CD8-positive, alpha-beta memory T cell (primary cell): ENCODE results near the gene POU6F1. TPM values are rescaled to one million over a fixed set of nuclear protein-coding genes. Genes with fewer than 3 reads are reported as not detected.

Experiments
- CTCF ChIA-PET: fragments of 350-600 bp; sonication (Branson Sonifier 250); formaldehyde crosslinking; loops from one replicate; lab custom pipeline; 2021; ENCODE audit warnings: antibody characterized with exemption; lab: Charles Lee
- POLR2A ChIA-PET: fragments of 350-600 bp; sonication (Branson Sonifier 250); formaldehyde crosslinking; loops from one replicate; lab custom pipeline; 2021; ENCODE audit warnings: antibody characterized with exemption; lab: Charles Lee
- DNase-seq, 5 donors: peaks; one replicate each; pipeline versions ENCODE4 v3.0.0 to v3.0.0-alpha.2; 2020 to 2022; ENCODE audit warnings: mixed read lengths in 1 of 5
- H3K27ac ChIP-seq: one replicate; pipeline ENCODE4 v1.7.0; 2013; ENCODE audit warnings: low read depth, mild to moderate bottlenecking, low read length, moderate library complexity
- H3K27me3 ChIP-seq: 2 replicates; pipeline ENCODE4 v1.7.0; 2013; ENCODE audit warnings: low read length, mild to moderate bottlenecking; ENCODE audit not compliant: insufficient read depth, poor library complexity, severe bottlenecking
- H3K36me3 ChIP-seq: 2 replicates; pipeline ENCODE4 v1.7.0; 2013; ENCODE audit warnings: mild to moderate bottlenecking, low read length, moderate library complexity; ENCODE audit not compliant: insufficient read depth
- H3K4me1 ChIP-seq: 2 replicates; pipeline ENCODE4 v1.7.0; 2013; ENCODE audit warnings: mild to moderate bottlenecking, low read length, moderate library complexity; ENCODE audit not compliant: insufficient read depth
- H3K4me3 ChIP-seq: 2 replicates; pipeline ENCODE4 v1.7.0; 2013; ENCODE audit warnings: mild to moderate bottlenecking, low read length
- H3K9me3 ChIP-seq: 2 replicates; pipeline ENCODE4 v1.7.0; 2013; ENCODE audit warnings: mild to moderate bottlenecking, low read length
- H3K27ac Mint-ChIP-seq, 8 donors: one replicate each; pipeline ENCODE4 v1.8.0; 2020 to 2021; ENCODE audit warnings: mixed read lengths in 8 of 8, mild to moderate bottlenecking in 6 of 8, inconsistent platforms in 3 of 8, moderate library complexity in 3 of 8
- H3K27me3 Mint-ChIP-seq, 2 donors: one replicate each; pipeline ENCODE4 v1.8.0; 2020 to 2021; ENCODE audit warnings: mixed read lengths in 2 of 2, mild to moderate bottlenecking in 1 of 2, moderate library complexity in 1 of 2
- H3K36me3 Mint-ChIP-seq, 3 donors: one replicate each; pipeline ENCODE4 v1.8.0; 2020 to 2021; ENCODE audit warnings: mixed read lengths in 3 of 3, inconsistent platforms in 1 of 3, mild to moderate bottlenecking in 1 of 3
- H3K4me1 Mint-ChIP-seq, 3 donors: one replicate each; pipeline ENCODE4 v1.8.0; 2020 to 2021; ENCODE audit warnings: mixed read lengths in 3 of 3, inconsistent platforms in 1 of 3, mild to moderate bottlenecking in 1 of 3
- H3K4me3 Mint-ChIP-seq, 7 donors: one replicate each; pipeline ENCODE4 v1.8.0; 2020 to 2021; ENCODE audit warnings: mixed read lengths in 7 of 7, mild to moderate bottlenecking in 6 of 7, moderate library complexity in 4 of 7, inconsistent platforms in 2 of 7
- H3K9me3 Mint-ChIP-seq, 5 donors: one replicate each; pipeline ENCODE4 v1.8.0; 2020 to 2022; ENCODE audit warnings: mixed read lengths in 5 of 5, mild to moderate bottlenecking in 3 of 5, moderate library complexity in 2 of 5, inconsistent platforms in 1 of 5
- polyA plus RNA-seq: library from polyadenylated mRNA; unstranded; fragments of 300-500 nt; fragmentation: Illumina TruSeq; gene quantifications from one replicate; pipeline ENCODE4 v1.2.3, GENCODE V29; 2021
- total RNA-seq, 2 experiments: library from RNA; stranded (reverse); gene quantifications; one replicate each; pipeline ENCODE4 v1.2.3, GENCODE V29; 2021

The POU6F1 gene
- total and polyA plus RNA-seq, 3 experiments from 2014 or later, result 2.2 to 15.4 (median 12.0) TPM

GRCh38 chr12:51150777-51151176 lies 67.1 kb downstream of the POU6F1 start:
- DNase-seq, result no peak
- CTCF ChIA-PET, result no interaction called here
- no peaks in the 10 kb centered on the region for H3K4me1 ChIP-seq
- H3K36me3 ChIP-seq, result no peaks in the 10 kb centered on the region
- Mint-ChIP-seq H3K27me3 (no peaks in the 10 kb centered on the region), H3K9me3 (no peaks in the 10 kb centered on the region), H3K27ac (peak overlapping the region in 1 of 8 donors; percentile 3), H3K36me3 (peaks cover 0 to 7% (median 0%) of the 10 kb centered on the region in 3 donors), H3K4me3 (no peak overlapping the region), H3K4me1 (peaks cover 30 to 48% (median 45%) of the 10 kb centered on the region in 3 donors)
- no peak overlapping the region for H3K4me3 ChIP-seq
- no peaks in the 10 kb centered on the region for H3K27me3 ChIP-seq
- no peak overlapping the region for H3K27ac ChIP-seq
- no peaks in the 10 kb centered on the region for H3K9me3 ChIP-seq
- POLR2A ChIA-PET, result no interaction called here

- Histone ChIP-seq H3K9me3 (no peaks in the 10 kb centered on the region), H3K4me1 (no peaks in the 10 kb centered on the region), H3K27ac (no peak overlapping the region), H3K4me3 (no peak overlapping the region), H3K36me3 (no peaks in the 10 kb centered on the region), H3K27me3 (no peaks in the 10 kb centered on the region)
- no peak for DNase-seq
- Mint-ChIP-seq H3K4me1 (peaks cover 30 to 56% (median 47%) of the 10 kb centered on the region in 3 donors), H3K27ac (peak overlapping the region in 1 of 8 donors; percentile 53), H3K27me3 (no peaks in the 10 kb centered on the region), H3K4me3 (no peak overlapping the region), H3K36me3 (peaks cover 0 to 21% (median 3%) of the 10 kb centered on the region in 3 donors), H3K9me3 (no peaks in the 10 kb centered on the region)
- POLR2A ChIA-PET, result no interaction called here
- CTCF ChIA-PET, result no interaction called here
Observed at GRCh38 chr12:51147309-51147708, 70.6 kb downstream of the POU6F1 start.

GRCh38 chr12:51139292-51139844 lies 78.5 kb downstream of the POU6F1 start:
- no peak for DNase-seq
- H3K4me3 ChIP-seq, result no peak overlapping the region
- Mint-ChIP-seq H3K36me3 (peaks cover 0 to 46% (median 6%) of the 10 kb centered on the region in 3 donors), H3K27me3 (no peaks in the 10 kb centered on the region), H3K9me3 (no peaks in the 10 kb centered on the region), H3K27ac (peak overlapping the region in 3 of 8 donors; percentile 17 to 79 (median 55)), H3K4me1 (peaks cover 4 to 13% (median 6%) of the 10 kb centered on the region in 3 donors), H3K4me3 (no peak overlapping the region)
- H3K36me3 ChIP-seq, result peaks cover 3% of the 10 kb centered on the region
- H3K4me1 ChIP-seq, result no peaks in the 10 kb centered on the region
- ChIA-PET CTCF (no interaction called here), POLR2A (no interaction called here)
- H3K9me3 ChIP-seq, result no peaks in the 10 kb centered on the region
- no peaks in the 10 kb centered on the region for H3K27me3 ChIP-seq
- H3K27ac ChIP-seq, result no peak overlapping the region

Other genes with a start within 250 kb of the POU6F1 start
- 10 to 100 TPM; 35.2 to 36.9 TPM for gene SLC11A2, start 191.7 kb downstream of the POU6F1 start, total RNA-seq
- gene SLC11A2, start 191.7 kb downstream of the POU6F1 start, polyA plus RNA-seq, result 14.0 TPM
- 10 to 100 TPM; 61.8 to 64.3 TPM for gene LETMD1, start 169.7 kb downstream of the POU6F1 start, total RNA-seq
- gene LETMD1, start 169.7 kb downstream of the POU6F1 start, polyA plus RNA-seq, result 24.4 TPM
- gene CSRNP2, start 134.5 kb downstream of the POU6F1 start, total RNA-seq, result 10 to 100 TPM; 20.5 to 21.5 TPM
- 4.8 TPM for gene CSRNP2, start 134.5 kb downstream of the POU6F1 start, polyA plus RNA-seq
- 10 to 100 TPM; 41.0 to 41.9 TPM for gene TFCP2, start 44.9 kb downstream of the POU6F1 start, total RNA-seq
- 13.9 TPM for gene TFCP2, start 44.9 kb downstream of the POU6F1 start, polyA plus RNA-seq
- 100 to 1,000 TPM in 1 of 2 experiments, 10 to 100 TPM in 1; 97.2 to 100 TPM for gene DAZAP2, start 20.8 kb upstream of the POU6F1 start, total RNA-seq
- 1,407 TPM for gene DAZAP2, start 20.8 kb upstream of the POU6F1 start, polyA plus RNA-seq
- under 1 TPM; 0.72 to 0.84 TPM for gene SMAGP, start 52.4 kb upstream of the POU6F1 start, total RNA-seq
- 28.9 TPM for gene SMAGP, start 52.4 kb upstream of the POU6F1 start, polyA plus RNA-seq
- gene BIN2, start 106.1 kb upstream of the POU6F1 start, total RNA-seq, result 10 to 100 TPM; 55.9 to 57.3 TPM
- 366 TPM for gene BIN2, start 106.1 kb upstream of the POU6F1 start, polyA plus RNA-seq
- gene CELA1, start 128.6 kb upstream of the POU6F1 start, total RNA-seq, result not detected
- 0.71 TPM for gene CELA1, start 128.6 kb upstream of the POU6F1 start, polyA plus RNA-seq
- 10 to 100 TPM; 13.5 to 15.6 TPM for gene GALNT6, start 173.3 kb upstream of the POU6F1 start, total RNA-seq
- gene GALNT6, start 173.3 kb upstream of the POU6F1 start, polyA plus RNA-seq, result 13.3 TPM
- 1 to 10 TPM; 2.0 to 2.2 TPM for gene SLC4A8, start 206.8 kb upstream of the POU6F1 start, total RNA-seq
- gene SLC4A8, start 206.8 kb upstream of the POU6F1 start, polyA plus RNA-seq, result 0.64 TPM